GM21515 (cell line): ENCODE data around the gene CAPN9.
"Not testable (repeated sequence)": the region's sequence is repeated elsewhere in the genome, so short reads cannot be mapped to it uniquely, and the experiment has no call there.

ENCODE experiments used
- ATAC-seq: cut with Tn5 transposase; IDR thresholded peaks from one replicate; pipeline ENCODE4 v1.9.1; 2021; ENCODE audit not compliant: unreplicated experiment

Gene CAPN9

DNA sequence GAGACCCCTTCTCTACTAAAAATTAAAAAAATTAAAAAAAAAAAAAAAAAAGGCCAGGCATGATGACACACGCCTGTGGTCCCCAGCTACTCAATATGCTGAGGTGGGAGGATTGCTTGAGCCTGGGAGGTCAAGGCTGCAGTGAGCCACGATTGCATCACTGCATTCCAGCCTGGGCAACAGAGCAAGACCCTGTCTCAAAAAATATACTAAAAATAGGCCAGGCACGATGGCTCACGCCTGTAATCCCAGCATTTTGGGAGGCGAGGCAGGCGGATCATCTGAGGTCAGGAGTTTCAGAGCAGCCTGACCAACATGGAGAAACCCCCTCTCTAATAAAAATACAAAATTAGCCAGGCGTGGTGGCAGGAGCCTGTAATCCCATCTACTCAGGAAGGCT lies 98.0 kb downstream of the CAPN9 start:
- ATAC-seq: not testable (repeated sequence)

DNA sequence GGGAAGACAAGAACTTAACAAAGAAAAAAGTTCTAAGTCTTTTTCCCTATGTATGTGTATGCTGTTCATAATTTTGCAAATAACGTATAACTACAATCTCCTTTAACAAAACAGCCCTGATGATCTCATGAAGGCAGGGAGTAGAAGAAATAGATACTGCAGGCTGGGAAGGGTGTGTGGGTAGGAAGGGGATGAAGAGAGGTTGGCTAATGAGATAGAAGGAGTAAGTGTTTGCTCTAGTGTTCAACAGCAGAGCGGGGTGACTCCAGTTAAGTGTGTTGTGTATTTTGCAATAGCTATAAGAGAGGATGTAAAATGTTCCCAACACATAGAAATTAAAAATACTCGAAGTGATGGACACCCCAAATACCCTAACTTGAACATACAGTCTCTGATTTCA lies 101.0 kb downstream of the CAPN9 start:
- no peak for ATAC-seq

DNA sequence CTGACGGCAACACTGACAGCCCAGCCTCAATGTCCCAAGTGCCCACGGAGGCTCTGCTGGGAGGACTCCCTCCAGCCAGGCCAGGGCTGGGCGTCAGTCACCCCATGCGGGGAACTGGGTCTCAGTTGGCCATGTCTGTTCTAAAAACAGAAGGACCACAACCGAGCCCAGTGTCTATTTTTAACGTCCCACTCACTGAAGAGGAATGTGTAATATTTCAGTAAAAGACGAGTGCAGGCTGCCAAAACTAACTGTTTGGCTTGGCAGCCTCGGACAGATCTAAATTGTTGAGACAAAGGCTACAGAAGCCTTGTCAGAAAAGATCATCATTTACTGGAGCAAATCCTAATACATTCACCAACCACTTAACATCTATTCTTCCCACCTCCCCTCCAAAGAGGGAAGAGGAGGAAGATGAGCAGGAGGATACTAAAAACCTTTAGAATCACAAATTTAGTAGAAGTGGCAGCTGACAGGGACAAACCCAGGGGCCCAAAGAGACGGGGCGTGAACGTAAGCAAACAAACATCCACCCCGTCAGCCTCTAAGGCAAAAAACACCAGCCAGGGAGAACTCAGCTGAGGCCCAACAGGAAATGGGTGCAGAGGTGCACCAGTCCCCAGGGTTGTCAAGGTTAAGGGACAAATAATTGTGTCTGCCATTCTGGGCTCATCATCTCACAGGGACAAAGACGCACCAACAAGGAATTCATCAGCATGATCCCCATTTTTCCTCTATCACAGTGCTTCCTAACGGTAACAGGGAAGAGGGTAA lies 102.5 kb downstream of the CAPN9 start:
- ATAC-seq: no peak

- no peak for ATAC-seq
Measured at GRCh38 chr1:230850547-230850946, 103.4 kb downstream of the CAPN9 start.

GRCh38 chr1:230851291-230851691 lies 104.1 kb downstream of the CAPN9 start:
- ATAC-seq: no peak
